ENCODE measurements around the gene FAM98B.

The FAM98B gene

GRCh38 chr15:38508647-38509046 is 54.7 kb downstream of the FAM98B start:
- no peak for DNase-seq

DNA sequence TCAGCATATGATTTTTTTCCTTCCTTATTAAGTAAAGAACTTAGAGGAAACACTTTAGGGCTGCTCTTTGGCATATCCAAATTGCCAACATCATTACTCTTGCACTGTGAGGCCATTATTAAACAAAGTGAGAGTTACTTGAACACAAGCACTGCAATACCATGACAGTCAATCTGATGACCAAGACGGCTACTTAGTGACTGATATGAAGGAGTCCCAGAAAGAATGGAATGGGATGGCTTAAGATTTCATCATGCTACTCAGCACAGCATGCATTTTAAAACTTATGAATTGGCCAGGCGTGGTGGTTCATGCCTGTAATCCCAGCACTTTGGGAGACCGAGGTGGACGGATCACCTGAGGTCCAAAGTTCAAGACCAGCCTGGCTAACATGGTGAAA is 55.2 kb downstream of the FAM98B start:
- DNase-seq, result no peak

- DNase-seq, result no peak
Measured at GRCh38 chr15:38512901-38513300, 59.0 kb downstream of the FAM98B start.

DNA sequence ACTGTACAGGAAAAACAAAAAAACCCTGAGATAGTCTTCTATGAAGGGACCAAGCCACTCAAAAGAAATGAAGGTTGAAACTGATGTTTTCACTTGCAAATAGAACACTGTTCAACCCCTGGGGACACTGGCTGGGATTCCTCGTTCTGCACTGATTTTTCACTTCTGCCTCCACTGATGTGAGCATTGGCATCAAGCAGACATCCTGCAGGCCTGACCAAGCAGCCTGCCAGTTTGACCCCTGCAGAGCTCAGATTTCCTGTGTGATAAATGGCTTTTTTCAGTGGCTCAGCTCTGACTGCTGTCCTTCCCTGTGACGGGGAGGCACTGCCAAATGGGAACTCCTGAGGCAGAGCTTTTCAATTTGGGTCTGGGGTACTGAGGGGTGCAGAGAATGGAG is 60.7 kb downstream of the FAM98B start:
- DNase-seq, result no peak

GRCh38 chr15:38516626-38517025 is 62.7 kb downstream of the FAM98B start:
- DNase-seq, result no peak

DNA sequence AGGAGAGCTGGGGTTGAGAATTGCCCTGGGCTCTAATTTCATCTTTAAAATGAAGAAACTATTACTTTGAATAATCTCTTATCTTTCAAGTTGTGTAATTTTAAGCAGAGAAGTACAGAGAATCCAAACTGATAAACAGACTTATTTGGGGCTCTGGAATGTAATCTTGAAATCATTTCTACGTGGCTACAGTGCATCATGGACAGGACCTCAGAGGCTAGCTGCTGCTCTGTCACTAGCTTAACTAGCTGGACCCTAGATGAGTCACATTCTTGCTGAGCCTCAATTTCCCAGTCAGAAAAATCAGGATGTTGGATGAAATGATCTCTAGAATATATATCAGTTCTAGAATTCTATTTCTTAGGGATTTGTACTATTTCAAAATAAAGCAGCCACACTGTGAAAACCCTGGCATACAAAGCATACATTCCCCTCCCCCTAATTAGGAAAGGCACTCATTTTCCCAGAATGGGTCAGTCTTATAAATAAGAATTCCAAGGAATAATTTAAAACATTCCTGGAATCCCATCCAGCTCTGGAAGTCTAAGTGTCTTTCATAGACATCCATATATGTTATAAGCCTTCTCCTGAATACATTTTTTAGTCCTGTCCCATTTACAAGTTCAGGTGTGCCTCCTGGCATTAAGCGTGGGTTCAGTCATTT is 63.5 kb downstream of the FAM98B start:
- no peak for DNase-seq

- no peak for DNase-seq
Measured at GRCh38 chr15:38518084-38518483, 64.2 kb downstream of the FAM98B start.

DNA sequence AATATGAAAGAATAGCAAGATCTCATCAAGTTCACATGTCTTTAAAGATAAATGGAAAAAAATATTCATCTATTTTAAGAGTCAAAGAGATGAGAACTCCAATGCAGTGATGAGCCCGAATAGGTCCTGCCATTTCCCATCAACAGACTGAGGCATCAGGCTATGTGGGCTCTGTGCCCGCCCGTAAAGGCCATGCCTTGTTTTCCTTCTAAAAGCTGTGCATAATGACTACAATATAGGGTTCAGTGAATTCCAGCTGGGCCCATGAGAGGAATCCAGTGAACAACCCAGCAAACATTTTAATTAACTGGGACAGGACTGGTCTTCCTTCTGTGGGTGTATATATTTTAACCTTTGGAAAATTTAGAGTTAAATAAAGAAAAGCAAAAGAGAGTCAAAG is 66.1 kb downstream of the FAM98B start:
- DNase-seq, result no peak

DNA sequence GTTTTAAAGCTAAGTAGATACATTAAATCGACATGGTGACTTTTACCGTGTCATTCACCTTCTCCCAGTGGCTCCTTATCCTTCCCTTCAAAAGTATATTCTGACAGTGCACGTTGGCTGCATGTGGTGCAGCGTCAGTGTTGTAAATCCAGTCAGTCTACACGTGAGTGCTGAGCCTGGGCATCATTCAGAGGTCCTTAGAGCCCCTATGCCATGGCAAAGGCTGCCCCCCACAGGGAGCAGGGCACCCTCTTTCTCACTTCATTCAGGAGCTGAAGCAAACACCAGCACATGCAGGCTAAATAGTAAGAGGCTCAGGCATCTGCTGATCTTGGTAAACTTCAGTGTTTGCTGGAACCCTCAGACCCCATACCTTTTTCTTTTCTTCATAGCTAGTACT is 67.4 kb downstream of the FAM98B start:
- no peak for DNase-seq

- DNase-seq, result peak; percentile 1
Measured at GRCh38 chr15:38522922-38523321, 69.0 kb downstream of the FAM98B start.

- no peak for DNase-seq
Measured at GRCh38 chr15:38524156-38524555, 70.2 kb downstream of the FAM98B start.

GRCh38 chr15:38525489-38525888 is 71.6 kb downstream of the FAM98B start:
- DNase-seq, result no peak

GRCh38 chr15:38526158-38526557 is 72.2 kb downstream of the FAM98B start:
- no peak for DNase-seq

DNA sequence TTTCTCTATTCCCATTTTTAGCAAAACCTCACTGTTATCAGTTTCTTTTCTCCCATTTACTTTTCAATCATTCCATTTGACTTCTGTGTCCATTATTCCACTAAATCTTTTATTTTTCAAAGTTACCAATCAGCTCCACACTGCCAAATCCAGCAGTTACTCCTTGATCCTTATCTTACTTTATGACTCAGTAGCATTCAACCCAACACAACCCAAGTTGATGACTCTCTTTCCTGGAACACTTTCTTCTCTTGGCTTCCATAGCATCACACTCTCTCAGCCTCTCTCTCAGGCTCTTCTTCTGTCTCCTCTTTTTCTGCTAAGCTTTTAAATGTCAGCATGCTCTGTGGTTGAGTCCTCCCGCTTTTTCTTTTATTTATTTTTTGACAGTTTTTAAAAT is 74.4 kb downstream of the FAM98B start:
- DNase-seq, result no peak

- DNase-seq, result peak; percentile 39
Measured at GRCh38 chr15:38530113-38530512, 76.2 kb downstream of the FAM98B start.

DNA sequence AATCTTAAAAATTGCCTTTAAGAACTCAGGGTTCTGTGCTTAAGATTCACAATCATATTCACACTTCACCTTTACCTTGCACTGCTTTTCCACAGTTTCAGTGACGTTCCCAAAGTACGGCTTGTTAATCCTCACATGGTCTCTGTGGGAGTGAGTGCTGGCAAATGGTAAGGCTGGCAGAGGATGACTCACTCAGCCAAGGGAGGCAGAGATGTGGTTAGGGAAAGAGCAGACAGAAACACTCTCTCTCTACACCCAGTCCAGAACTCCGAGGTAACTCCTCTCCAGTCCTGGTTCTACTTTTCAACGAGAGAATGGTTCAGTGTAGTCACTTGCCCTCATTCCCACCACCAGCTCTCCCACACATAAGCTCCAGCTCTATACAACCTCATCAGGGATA is 77.6 kb downstream of the FAM98B start:
- no peak for DNase-seq

GRCh38 chr15:38532728-38533127 is 78.8 kb downstream of the FAM98B start:
- DNase-seq, result no peak

GRCh38 chr15:38533416-38533915 is 79.5 kb downstream of the FAM98B start:
- DNase-seq, result no peak

DNA sequence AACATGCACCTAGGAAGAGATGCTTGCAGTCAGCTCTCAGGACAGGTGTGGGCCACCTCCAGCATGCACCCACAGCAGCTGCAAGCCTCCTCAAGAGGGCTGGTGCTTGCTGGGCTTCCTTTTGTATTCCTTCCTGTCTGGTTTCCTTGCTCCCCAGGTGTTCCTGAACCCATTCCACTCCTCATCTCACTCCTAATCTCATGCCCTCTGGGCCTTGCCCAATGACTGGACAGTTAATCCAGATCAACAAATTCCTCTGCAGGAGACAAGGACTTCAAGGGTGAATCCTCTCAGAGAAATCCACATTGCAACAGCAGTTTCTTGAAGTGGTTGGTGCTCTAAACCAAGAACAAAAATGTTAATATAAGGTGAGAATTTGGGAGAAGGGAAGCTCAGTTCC is 80.0 kb downstream of the FAM98B start:
- DNase-seq, result no peak

DNA sequence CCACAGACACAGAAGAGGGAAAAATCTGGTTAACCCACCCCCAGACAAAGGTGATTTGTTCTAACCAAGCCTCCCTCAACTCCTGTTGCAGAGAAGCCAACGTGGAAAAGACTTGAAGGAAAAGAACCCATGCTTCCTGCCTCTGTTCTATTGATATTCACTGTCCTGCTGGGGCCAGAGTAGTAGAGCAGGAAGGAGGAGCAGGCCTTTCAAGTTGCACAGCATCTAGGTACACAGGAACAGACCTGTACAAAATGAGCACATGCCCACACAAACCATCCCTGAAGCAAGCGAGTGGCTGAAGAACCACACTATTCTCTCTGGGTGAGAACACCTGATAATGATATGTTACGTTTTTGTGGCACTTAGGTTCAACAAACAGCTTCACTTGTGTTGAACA is 80.8 kb downstream of the FAM98B start:
- DNase-seq, result no peak

- no peak for DNase-seq
Measured at GRCh38 chr15:38535491-38536200, 81.7 kb downstream of the FAM98B start.

- no peak for DNase-seq
Measured at GRCh38 chr15:38536201-38536676, 82.3 kb downstream of the FAM98B start.
